NCI-H526 (cell line): ENCODE measurements around the gene LSM3.

Source experiments
- DNase-seq, 2 experiments: peaks; one replicate each; lab custom pipeline; 2025; lab: John Stamatoyannopoulos, UW

LSM3 gene

DNA sequence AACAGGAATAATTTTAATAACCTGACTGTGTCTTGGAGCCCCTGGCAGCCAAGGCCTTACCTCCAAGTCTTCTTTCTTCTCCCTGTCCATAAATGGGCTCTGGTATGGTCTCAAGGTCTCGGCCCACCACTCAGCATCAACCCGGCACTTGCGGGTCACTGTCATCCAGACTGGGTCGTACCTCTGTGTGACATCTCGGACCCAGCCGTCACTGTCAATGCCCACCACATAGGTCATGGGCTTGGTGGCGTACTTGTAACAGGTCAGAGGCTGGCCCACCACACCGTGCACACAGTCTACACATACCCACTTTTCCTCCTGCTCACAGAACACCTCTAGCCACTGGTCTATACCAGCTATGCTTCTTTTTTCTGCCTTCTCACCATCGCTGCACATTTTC lies 20.7 kb upstream of the LSM3 start:
- DNase-seq = no peak

DNA sequence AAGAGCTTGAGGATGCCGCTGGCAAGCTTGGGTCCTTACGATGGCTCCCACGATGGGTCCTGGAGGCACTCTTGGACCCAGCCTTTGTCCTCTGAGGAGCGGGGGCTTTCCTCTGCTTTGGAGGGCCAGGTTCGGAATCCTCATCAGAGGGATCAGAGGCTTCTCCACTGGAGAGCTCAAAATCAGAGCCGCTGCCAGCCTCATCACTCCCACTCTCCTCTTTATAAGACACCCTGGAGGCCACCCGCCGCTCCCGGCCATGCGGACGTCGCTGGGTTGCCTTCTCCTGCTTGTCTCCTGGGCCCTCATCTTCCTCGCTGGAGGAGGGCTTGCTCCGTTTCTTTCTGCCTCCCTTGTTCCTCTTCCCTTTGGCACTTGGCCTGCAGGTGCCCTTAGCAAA lies 20.2 kb upstream of the LSM3 start:
- DNase-seq = no peak

DNA sequence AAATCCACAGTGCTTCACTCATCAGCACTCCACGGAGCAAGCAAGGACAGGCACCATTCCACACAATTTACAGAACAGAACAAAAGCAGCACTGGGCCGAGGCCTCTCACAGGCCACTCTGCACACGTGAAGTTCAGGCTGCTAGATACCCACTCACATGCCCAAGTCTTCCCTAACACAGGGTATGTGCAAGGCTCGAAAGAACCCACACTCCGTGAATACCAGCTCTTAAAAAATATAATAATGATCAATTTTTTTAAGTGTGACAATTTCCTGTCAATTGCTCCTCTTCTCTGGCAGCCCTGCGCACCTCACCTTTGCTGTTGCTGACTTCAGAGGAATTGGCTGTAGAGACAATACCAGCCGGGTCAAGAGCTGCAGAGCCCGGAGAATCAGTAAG lies 19.2 kb upstream of the LSM3 start:
- no peak for DNase-seq

DNA sequence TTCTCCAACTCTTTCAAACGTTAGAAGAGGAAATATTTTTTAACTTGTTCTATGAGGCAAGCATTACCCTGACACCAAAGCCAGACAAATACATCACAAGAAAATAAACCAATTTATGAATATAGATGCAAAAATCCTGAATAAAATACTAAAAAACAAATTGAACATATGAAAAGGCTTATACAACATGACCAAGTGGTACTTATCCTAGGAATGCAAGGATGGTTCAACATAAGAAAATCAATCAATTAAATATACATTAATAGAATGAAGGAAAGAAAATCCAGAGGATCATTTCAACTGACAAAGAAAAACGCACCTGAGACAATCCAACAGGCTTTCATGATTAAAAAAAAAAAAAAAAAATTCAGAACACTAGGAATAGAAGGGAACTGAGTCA lies 17.3 kb upstream of the LSM3 start:
- DNase-seq = no peak

DNA sequence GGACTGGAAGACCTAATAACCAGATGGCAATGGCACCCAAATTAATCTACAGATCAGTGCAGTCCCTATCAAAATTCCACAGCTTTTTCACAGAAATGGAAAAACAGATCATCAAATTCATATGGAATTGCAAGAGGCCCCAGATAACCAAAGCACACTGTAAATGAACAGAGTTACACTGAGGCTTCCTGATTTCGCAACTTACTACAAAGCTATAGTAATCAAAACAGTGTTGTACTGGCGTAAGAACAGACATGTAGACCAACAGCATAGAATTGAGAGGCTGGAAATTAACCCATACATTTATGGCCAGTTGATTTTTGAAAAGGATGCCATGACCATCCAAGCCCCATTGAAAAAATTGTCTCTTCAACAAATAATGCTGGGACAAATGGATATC lies 16.4 kb upstream of the LSM3 start:
- DNase-seq = no peak

DNA sequence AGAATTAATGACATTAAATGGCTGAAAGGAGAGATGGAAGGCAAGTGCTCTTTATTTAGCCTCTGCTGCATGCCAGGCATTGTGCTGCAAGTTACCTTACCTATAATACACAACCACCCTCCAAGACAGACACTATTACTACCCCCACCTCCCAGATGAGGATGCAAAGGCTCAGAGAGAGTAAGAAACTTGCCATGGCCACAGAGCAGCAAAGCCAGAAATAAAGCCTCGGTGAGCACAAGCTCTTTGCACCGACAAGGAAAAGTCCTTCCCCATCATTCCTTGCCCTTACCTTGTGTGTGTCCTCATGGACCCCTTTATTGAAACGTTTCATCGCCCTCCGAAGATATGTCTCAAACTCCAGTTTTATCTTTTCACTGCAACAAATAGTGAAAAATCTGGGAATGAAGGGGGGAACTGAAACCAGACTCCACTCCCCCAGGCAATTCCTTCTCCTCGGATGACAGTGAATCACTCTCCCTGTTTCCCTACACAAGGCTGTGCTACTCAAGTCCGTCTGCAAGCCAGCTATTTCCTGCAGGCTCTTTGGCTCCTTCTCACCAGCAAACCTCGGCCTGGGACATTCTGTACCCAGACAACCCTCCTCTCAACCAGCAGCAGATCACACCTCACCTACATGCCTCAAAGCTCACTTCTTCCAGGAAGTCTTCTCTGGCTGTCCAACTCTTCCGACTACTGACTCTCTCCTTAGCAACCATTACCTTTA lies 11.6 kb upstream of the LSM3 start:
- no peak for DNase-seq

DNA sequence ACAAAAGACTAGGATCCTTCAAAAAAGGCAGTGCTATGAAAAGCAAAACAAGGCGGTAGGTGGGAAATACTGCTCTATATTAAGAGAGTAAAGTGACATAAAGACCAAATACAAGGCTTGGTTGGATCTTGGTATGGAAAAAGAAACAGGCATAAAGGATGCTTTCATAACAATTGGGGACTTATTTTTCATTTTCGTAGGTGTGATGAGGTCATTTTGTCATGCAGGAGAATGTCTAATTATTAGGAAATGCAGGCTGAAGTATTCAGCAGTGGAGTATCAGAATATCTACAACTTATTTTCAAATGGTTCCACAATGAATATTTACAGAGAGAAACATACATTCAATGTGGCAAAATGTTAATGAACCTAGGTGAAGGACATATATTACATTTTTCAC lies 9.2 kb upstream of the LSM3 start:
- no peak for DNase-seq

DNA sequence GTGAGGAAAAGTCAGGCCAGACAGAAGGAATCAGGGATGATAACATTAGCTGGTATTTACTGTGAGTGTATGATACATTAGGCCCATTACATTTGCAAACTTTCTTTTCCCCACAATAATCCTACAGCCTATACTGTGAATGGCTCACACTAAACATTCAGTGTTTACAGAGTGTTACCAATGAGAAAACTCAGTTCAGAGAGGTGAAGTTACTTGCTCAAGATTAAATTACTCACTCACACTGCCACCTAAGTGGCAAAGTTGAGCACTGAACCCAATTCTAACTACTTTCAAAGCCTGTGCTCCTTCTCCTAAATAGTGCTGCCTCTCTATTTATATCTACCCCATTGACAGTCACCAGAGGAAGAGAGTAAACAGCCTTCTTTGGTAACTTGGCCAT lies 8.7 kb upstream of the LSM3 start:
- no peak for DNase-seq

DNA sequence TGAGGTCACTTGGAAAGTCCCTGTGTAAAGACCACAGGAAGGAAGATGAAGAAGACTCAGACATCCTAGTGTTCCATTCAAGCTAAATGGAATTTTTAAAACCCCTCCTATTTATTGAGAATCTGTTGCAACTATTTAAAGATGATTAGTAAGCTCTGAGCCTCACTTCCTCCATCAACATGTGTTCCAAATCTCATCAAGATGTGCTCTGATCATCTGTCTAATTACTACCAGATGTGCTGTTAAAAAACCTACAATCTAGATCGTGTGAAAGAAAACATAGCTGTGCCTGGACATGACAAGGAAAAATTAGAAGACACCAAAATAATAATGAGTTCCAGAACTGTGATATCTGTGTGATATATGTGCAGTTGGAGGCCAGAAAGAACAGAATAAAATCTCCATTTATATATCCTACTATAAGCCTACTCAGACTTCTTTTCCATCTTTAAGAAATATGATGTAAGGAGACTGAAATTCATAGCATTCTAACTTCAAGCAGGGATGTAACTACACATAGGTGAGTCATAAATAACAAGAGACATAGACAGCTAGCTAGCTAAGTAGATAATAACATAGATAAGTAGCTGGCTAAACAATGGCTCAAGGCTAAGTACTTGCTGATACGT lies 8.0 kb upstream of the LSM3 start:
- DNase-seq = no peak

DNA sequence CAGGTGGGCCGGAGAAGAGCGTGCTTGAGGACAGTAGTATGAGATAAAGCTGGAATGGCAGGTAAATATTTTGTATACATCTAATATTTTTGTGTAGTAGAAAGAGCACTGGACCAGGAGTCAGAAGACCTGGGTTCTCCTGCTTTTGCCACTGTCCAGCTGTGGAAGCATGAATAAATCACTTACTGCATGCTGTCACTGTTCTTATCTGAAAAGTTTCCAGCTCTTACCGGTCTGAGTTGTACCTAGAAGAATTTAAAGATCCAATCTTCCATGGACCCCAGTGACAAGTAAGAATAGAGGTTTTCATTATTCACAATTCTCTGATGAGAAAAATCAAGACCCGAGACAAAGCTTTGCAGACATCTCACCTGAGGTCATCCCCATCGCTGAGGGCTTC lies 6.1 kb upstream of the LSM3 start:
- DNase-seq = no peak

DNA sequence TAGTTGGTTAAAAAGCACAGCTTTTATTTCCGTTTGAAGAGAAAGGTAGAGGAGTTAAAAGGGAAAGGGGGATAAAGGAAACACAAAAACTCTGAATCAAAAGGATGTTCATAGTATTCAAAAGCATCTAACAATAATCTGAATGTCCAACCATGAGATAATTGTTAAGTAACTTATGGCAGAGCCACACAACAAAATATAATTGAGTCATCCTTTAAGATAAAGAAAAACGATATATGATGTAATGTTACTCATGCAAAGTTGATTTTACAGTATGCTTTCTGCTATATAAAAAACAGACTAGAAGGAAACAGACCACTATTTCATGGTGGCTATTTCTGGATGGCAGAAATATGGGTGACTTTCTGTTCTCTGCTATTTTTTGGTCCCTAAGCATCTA lies 4.1 kb upstream of the LSM3 start:
- no peak for DNase-seq

DNA sequence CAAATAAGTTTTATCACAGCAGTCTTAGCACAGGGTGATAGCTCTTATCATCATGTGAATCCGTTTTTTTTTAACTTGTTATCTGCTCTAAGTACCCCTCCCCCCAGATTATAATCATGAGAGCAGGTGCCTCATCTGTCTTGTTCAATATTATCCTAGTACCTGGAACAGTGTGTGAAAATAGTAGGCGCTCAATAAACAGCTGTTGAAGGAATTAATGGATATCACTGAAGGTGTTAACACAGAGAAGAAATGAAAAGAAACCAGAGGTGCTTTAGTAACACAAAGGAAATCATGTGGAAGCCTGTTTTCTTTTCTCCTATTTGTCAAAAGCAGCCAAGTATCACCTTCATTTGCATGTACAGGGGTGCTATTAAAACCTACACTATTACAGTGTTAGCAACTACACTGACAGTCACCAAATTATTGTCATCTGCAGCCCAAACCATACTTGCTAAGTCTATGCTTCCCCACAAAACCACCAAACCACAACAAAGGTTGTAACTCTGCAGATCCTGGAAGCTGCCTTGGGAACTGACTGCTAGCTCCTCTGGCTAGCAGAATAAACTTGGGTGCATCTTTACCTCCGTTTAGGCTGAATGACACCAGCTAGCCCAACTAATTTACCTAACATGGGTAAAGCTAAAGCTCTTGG lies 3.1 kb upstream of the LSM3 start:
- DNase-seq = peak in 1 of 2 experiments; percentile 29

DNA sequence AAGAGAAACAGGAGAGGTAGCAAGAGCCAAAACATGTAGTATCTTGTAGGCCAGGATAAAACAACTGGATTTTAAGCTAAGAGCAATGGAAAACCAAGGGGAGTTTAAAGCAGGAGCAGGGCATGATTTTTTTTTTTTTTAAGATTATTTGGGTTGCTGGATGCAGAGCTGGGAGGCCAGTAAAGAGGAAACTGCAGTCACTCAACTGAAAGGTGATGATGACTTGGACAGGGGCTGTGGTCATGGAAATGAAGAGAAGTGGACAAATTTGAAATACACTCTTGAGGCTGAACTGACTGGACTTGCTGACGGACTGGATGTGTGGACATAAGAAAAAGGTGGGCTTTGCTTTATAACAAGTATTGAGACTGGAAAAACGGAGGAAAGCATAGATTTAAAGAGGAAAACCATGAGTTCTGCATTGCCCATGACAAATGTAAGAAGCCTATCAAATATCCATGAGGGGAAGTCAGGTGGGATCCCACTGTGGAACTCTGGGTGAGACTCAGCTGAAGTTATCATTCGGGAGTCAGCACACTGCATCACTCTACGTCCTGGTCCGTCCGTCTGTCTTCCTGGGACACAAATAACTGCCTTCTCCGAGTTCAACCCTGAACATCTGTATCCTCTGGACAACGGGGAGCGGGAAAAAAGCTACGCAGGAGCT lies 904 bp upstream of the LSM3 start:
- no peak for DNase-seq

DNA sequence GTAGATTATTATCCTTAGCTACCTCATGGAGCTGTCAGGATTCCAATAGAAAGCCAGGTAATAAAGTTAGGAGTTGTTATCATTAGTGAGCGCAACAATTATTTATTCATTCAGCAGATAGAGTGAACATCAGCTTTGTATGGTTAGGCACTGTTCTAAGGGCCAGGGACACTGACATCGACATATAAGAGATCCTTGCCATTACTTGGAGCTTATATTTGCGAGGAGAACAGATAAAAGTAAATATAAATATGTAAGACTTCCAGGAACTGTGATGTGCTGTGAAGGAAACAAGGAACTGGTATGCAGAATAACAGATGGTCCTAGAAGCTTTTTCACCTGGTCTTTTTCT lies 473 bp downstream of the LSM3 start:
- no peak for DNase-seq

DNA sequence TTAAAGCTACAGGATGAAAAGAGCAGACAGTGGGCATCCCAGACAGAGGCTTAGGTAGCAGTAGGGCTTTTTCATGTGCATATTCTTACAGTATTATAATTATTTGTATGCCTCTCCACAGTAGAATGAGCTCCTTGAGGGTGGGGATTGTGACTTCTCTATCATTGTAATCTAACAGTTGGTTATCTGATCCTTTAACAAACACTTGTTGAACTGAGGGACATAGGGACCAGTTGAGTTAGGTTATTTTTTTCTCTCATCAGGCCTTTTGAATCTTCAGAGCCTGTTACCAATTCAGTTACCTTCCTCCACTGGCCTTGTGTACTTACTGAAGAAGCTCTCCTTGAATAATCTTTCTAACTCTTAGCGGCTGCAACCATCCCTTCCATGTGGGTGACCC lies 1.2 kb downstream of the LSM3 start:
- no peak for DNase-seq

DNA sequence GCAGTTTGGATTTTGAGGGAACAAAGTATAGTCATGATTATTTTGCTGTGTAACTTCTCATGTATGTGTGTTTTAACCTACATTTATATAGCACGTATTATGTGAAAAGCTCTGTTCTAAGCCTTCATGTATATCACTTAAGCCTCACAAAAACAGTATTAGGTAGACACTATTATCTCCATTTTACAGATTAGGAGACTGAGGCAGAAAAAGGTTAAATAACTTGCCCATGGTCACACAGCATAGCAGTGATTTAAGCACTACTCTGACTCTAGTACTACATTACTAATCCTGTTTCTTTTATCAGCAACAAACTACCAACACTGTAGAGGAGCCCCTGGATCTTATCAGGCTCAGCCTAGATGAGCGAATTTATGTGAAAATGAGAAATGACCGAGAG lies 2.6 kb downstream of the LSM3 start:
- DNase-seq = no peak

DNA sequence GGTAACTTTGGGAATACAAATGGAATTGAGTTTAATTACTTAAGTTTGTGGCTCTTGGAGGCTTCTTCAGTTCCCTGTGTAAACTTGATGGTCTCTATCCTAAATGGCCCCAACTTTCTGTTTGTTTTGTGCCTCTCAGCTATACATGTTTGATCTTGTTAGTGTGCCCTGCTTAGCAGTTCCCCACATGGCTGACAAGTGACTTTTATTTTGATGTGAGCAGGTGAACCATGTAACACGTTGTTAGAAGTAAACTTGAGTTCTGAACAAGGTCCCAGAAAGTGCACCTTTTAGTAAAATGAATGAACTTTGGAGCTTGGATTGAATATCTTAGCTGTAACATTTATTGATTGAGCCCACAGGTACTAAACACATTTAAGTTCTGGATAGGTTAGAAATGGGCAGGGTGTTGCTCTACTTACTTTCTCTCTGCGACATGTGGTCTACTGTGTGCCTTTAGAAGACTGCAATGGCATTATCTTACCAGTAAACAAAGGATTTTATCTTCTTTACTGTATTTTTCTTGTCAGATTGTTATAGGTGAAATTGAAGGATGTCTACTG lies 4.5 kb downstream of the LSM3 start:
- DNase-seq = no peak

DNA sequence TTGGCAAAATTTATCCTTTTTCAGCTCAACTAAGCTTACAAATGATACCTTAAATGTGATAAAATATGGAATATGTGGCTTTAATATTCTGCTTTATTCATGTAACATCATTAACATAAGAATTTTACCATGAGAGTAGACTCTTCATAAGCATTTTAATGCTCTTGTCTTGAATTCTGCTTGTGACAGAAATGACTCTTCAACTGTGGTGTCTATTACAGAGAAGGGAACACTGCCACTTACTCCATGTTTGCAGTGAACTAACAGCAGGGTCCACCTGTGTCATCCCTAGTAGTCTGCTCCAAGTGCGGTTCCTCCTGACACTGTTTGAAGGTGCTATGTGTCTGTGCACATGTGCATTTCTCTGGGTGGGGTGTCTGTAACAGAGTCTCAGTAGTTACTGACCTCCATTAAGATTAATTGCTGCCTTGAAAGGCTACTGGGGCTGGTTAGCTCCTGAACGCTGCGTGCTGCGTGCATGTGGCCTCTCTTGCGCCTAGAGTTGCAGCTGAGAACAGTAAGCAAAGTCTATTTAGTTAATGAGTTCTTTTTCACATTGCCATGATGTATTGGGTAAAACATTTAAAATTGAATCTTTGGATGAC lies 8.3 kb downstream of the LSM3 start:
- no peak for DNase-seq

DNA sequence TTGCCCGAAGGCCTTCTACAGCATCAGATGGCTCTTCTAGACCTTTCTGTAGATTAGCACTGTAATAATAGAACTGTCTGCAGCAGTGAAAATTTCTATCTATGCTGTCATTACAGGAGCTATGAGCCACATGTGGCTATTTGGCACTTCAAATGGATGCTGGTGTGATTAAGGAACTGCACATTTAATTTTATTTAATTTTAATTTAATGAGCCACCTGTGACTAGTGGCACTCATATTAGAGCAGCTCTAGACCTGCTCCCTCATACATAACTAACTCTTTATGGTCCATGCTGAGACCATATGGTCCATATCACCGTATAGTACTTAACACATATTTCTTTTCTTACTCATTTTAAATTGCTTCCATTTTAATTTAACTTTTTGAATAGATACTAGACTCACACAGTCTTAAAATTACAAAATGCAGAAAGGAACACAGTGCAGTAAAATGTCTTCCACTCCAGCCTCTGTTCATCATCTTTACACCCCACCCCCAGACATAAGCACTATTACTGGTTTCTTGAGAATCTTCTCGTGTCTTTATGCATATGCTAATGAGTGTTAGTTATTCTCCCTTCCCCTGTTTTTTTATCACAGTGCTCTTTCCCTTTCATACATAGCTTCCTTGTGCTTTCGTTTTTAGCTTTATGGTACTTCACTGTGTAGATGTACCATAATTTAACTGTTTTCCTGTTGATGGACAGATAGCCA lies 9.6 kb downstream of the LSM3 start:
- DNase-seq = no peak

DNA sequence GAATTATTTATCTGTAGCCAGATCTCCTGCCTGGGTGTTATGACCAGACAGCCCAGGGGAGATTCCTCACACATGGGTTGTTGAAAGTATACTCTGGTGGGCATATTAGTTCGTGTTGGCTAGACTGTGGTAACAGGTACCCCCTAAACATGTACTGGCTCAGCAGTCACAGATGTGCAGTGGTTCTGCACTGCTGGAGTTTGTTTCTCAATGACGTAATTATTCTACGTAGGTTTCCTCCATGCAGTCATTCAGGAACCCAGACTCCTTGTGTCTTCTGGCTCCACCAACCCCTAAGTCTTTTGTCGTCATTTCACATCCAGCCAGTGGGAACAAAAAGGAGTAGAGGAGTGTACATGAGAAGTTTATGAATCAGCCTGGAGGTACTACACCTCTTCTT lies 16.2 kb downstream of the LSM3 start:
- no peak for DNase-seq

DNA sequence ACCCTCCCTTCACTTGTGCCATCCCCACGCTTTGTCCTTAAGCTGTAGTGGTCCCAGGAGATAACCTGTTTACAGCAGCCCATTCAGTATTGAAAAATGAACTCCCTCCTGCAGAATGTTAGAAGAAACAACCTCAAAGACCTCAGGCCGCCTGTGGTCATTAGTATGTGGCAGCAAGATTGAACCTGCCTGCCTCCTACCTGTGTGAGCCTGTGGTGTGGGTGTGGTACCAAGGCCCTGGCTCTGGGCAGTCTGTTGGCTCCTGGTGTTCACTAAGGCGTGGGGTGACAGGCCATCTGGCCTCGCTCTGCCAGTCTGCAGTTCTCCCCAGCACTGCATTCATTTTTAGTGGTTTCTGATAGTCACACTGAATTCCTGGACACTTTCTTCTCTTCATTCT lies 21.0 kb downstream of the LSM3 start:
- no peak for DNase-seq

DNA sequence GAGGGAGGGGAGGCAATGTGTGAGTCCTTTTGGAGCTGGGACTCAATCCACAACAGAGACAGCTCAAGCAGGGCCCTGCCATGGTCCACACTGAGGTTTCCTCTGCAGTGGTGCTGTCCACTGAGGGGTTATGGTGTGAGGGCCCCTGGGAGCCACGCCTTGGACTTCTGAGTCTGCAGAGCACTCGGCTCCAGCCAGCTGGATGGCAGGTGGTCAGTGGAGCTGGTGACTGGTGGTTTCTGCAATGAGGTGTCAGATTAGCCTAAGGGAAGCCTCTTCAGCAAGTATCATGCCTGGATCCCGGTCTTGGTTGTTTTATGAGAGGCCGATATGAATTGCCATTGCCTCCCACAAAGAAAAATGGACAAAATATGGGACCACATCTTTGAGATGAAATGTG lies 21.7 kb downstream of the LSM3 start:
- no peak for DNase-seq
